Left lobe of liver (tissue), 2 donors: Measurements from ENCODE around the gene SLAMF9. TPM values are rescaled to one million over a fixed set of nuclear protein-coding genes. Genes with fewer than 3 reads are reported as not detected.
"Not testable (repeated sequence)": the region's sequence is repeated elsewhere in the genome, so short reads cannot be mapped to it uniquely, and the experiment has no call there.

Source experiments
- ATAC-seq: fragments of 200-7000 bp; cut with Tn5 transposase; one replicate; pipeline ENCODE4 v1.9.1; 2020; ENCODE audit warnings: mild to moderate bottlenecking, moderate library complexity
- DNase-seq: peaks from one replicate; pipeline ENCODE4 v3.0.0-alpha.2; 2020; ENCODE audit warnings: low spot score
- total RNA-seq: library from RNA; stranded (reverse); gene quantifications from one replicate; pipeline ENCODE4 v1.2.1, GENCODE V29; 2021
- donor health status: DM: no; HTN: no; CAD: no; lungs with moderate emphysema.
- donor health status: DM: no; HTN: yes; CAD: no.

SLAMF9 gene
- total RNA-seq, 1 donor from 2014 or later, result 0.83 TPM

DNA sequence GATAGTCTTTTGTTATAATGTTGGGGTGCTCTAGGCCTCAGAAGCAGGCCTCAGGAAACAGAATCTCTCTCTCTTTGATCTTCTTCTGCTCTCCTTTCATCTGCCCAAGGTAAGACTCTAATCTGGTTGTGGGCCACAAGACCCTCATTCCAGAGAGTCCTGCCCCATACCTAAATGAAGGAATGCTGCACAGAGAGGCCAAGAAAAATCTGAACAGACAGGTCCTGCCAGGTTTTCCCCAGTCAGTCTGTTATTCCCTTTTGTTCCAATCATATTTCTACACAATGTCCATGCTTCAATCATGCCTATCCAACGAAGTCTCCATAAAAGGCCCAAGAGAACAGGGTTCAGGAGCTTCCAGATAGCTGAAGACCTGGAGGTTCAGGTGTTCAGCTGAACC, 47.1 kb downstream of the SLAMF9 start:
- no peak for DNase-seq
- no peak for ATAC-seq

- ATAC-seq, DNase-seq: not testable (repeated sequence)
Measured at GRCh38 chr1:159904036-159904435, 50.0 kb downstream of the SLAMF9 start.

DNA sequence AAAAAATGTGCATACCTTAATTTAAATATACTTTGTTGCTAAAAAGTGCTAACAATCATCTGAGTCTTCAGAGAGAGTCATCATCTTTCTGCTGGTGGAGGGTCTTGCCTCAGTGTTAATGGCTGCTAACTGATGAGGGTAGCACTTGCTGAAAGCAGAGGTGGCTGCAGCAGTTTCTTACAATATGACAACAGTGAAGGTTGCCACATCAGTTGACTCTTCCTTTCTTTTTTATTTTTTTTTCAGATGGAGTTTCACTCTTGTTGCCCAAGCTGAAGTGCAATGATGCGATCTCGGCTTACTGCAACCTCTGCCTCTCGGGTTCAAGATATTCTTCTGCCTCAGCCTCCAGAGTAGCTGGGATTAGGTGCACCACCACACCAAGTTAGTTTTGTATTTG, 51.5 kb downstream of the SLAMF9 start:
- ATAC-seq (no peak), DNase-seq (no peak)

Other genes starting within 250 kb of the SLAMF9 start
- 3,370 TPM for gene CRP, start 239.6 kb downstream of the SLAMF9 start, total RNA-seq
- gene DUSP23, start 173.3 kb downstream of the SLAMF9 start, total RNA-seq, result 35.5 TPM
- 0.23 TPM for gene FCRL6, start 151.9 kb downstream of the SLAMF9 start, total RNA-seq
- gene SLAMF8, start 127.4 kb downstream of the SLAMF9 start, total RNA-seq, result 0.53 TPM
- not detected for gene VSIG8, start 91.6 kb downstream of the SLAMF9 start, total RNA-seq
- gene CFAP45, start 54.1 kb downstream of the SLAMF9 start, total RNA-seq, result not detected
- gene TAGLN2, start 28.7 kb downstream of the SLAMF9 start, total RNA-seq, result 68.3 TPM
- 17.0 TPM for gene IGSF9, start 8.6 kb downstream of the SLAMF9 start, total RNA-seq
- gene PIGM, start 77.8 kb upstream of the SLAMF9 start, total RNA-seq, result 3.4 TPM
- gene KCNJ10, start 115.9 kb upstream of the SLAMF9 start, total RNA-seq, result 0.28 TPM
- gene KCNJ9, start 127.3 kb upstream of the SLAMF9 start, total RNA-seq, result not detected
- 54.5 TPM for gene IGSF8, start 144.4 kb upstream of the SLAMF9 start, total RNA-seq
- gene ATP1A2, start 161.5 kb upstream of the SLAMF9 start, total RNA-seq, result 0.45 TPM
- gene ATP1A4, start 197.4 kb upstream of the SLAMF9 start, total RNA-seq, result not detected
- gene CASQ1, start 236.3 kb upstream of the SLAMF9 start, total RNA-seq, result not detected